ENCODE data around the gene DEFB127. TPM values are rescaled to one million over a fixed set of nuclear protein-coding genes. Genes with fewer than 3 reads are reported as not detected.

Gene DEFB127
- total and polyA plus RNA-seq, 2 of the 4 experiments (the other 2 are of a cell fraction), result not detected

DNA sequence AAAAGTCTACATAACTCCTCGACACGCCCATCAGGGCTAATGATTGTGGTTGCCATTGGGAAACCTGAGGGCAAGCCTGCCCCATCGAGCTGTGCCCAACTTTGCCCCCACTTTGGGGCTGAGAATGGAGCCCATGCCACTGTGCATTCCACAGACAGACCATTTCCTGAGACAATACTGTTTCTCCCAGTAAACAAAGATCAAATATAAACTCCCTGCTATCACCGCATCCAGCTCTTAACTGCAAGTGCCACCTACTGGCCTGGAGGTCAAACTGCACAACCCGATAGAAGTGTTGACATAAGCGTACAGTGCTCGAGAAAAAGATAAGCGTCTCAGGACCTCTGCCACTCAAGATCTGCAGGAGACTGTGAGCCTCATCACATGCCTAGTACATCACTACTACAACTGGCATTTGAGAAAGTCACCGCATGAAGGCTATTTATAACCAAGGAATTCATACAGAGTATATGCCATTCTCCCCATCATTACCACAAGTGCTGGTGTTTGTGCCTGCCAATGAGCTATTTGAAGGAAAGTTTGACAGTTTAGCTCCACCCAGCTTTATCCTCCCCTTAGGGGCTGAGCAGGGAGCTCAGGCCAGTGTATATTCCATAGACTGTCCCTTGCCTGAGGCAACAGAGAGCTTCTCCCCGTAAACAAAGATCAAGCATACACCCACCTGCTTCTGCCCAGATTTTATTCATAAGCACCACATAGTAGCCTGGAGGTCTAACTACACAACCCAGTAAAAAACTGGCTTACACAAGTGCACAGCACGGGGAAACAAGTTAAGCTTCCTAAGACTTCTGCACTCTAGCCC is 19.4 kb upstream of the DEFB127 start (continued):
- TF ChIP-seq CHD1 (IDR thresholded peaks at IDR 0.05; ENCODE audit: low read depth, low read length) (no peak), POLR2A (IDR thresholded peaks at IDR 0.05; ENCODE audit: low read depth, low read length) (no peak)

DNA sequence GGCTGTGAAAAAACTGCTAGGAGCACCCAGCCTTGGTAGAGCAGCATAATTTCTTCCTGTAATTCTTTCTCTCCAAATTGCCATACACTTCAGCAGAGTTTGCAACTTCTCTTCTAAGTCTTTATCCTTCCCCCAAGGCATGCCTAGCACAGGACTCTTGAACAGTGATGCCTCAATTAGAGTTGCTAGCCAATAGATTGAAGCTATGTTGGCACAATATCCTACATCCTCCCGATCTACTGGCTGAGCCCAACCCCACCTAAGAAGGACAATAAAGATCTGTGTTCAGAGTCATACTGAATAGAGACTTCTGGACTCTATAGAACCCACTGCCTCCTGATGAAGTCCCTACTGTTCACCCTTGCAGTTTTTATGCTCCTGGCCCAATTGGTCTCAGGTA is 15.0 kb upstream of the DEFB127 start, which contains the start of gene DEFB126:
Gene DEFB126, plus strand, starts transcription at position 301 of the 400 bp plus-strand sequence. Its CDS starts 39 bp downstream, at position 340.
- no peak within 1 kb of the TSS for H2BK20ac ChIP-seq (ENCODE audit: low read depth, low read length)
- no peak within 1 kb of the TSS for H3K23ac ChIP-seq (ENCODE audit: low read depth, low read length)
- no peak within 1 kb of the TSS for H4K8ac ChIP-seq (ENCODE audit: low read depth in 2 of 2, low read length in 2 of 2)
- ATAC-seq (ENCODE audit: low read depth) (no peak), DNase-seq (no peak)
- no peak within 1 kb of the TSS for H2AFZ ChIP-seq (replicated peaks; ENCODE audit: low read length, poor library complexity)
- no peak within 1 kb of the TSS for H3K4ac ChIP-seq (ENCODE audit: low read depth, low read length)
- no peak within 1 kb of the TSS for H3K4me2 ChIP-seq (ENCODE audit: low read depth, low read length)
- in situ Hi-C loops (cut with MboI; ENCODE audit: low sequenced_read_pairs), result no loop called here
- no peak within 1 kb of the TSS for H3K14ac ChIP-seq (replicated peaks; ENCODE audit: low read depth, low read length)
- no peaks in the 10 kb centered on the region for H3K36me3 ChIP-seq (ENCODE audit: control insufficient read depth, insufficient read depth, low read length)
- peaks cover 3% of the 10 kb centered on the region for H3K27me3 ChIP-seq (ENCODE audit: control insufficient read depth, insufficient read depth, low read length)
- no peaks in the 10 kb centered on the region for H3K9me1 ChIP-seq (ENCODE audit: insufficient read depth, low read length)
- no peak within 1 kb of the TSS for H3K9ac ChIP-seq (ENCODE audit: low read depth, low read length)
- H4K20me1 ChIP-seq (ENCODE audit: insufficient read depth, low read length), result no peaks in the 10 kb centered on the region
- no peak within 1 kb of the TSS for H3K18ac ChIP-seq (ENCODE audit: low read depth, low read length)
- no peak within 1 kb of the TSS for H2BK15ac ChIP-seq (ENCODE audit: low read depth, low read length)
- dilution Hi-C loops (cut with HindIII; ENCODE audit: low sequenced_read_pairs, unreplicated experiment), result no loop called here
- H3K4me3 ChIP-seq (ENCODE audit: insufficient read depth, low read depth, low read length), result no peak within 1 kb of the TSS
- no peak within 1 kb of the TSS for H2BK5ac ChIP-seq (ENCODE audit: low read depth, low read length, poor library complexity, severe bottlenecking)
- H2AK9ac ChIP-seq (replicated peaks; ENCODE audit: low read depth, low read length, poor library complexity), result no peak within 1 kb of the TSS
- H3K56ac ChIP-seq (ENCODE audit: extremely low read depth, insufficient read depth, low read length), result 0 out of 2 replicates have a peak within 1 kb of the TSS, but pooled peaks have one; percentile 3
- H3K4me1 ChIP-seq (ENCODE audit: control insufficient read depth, insufficient read depth, low read length), result no peaks in the 10 kb centered on the region
- no peak within 1 kb of the TSS for H2BK120ac ChIP-seq (ENCODE audit: low read depth, low read length)
- ChIA-PET POLR2A (ENCODE audit: unreplicated experiment) (no interaction called here), CTCF (no interaction called here)
- no peak within 1 kb of the TSS for H4K91ac ChIP-seq (ENCODE audit: insufficient read depth, low read depth, low read length)
- no TSS peak for BruUV-seq (replicated peaks)
- no peaks in the 10 kb centered on the region for H3K79me1 ChIP-seq (ENCODE audit: low read depth in 1 of 2, low read length in 2 of 2)
- H3K9me3 ChIP-seq (ENCODE audit: control insufficient read depth, insufficient read depth, low read length), result no peaks in the 10 kb centered on the region; the same call in 1 of the 2 replicates
- H2AK5ac ChIP-seq (ENCODE audit: low read depth, low read length), result no peak within 1 kb of the TSS
- H3K27ac ChIP-seq (ENCODE audit: insufficient read depth, low read length), result no peak within 1 kb of the TSS
- H4K5ac ChIP-seq (ENCODE audit: low read depth, low read length), result no peak within 1 kb of the TSS
- intact Hi-C loops (cut with micrococcal nuclease), result no loop called here
- 0% methylated on average over 1 of the region's 1 CpG; no CpG with 5 or more reads in 1 of the 2 experiments for WGBS, 2 experiments (ENCODE audit: extremely low coverage in 2 of 2, insufficient read length in 1 of 2)
- TF ChIP-seq NFE2L2 (IDR thresholded peaks at IDR 0.05; ENCODE audit: low read depth, low read length) (no peak), POLR2A (IDR thresholded peaks at IDR 0.05; ENCODE audit: low read depth, low read length) (no peak), RAD21 (IDR thresholded peaks at IDR 0.05; ENCODE audit: low read length) (no peak), CHD1 (IDR thresholded peaks at IDR 0.05; ENCODE audit: low read depth, low read length) (no peak), FOS (IDR thresholded peaks at IDR 0.05; ENCODE audit: low read depth, low read length) (no peak), SMC3 (IDR thresholded peaks at IDR 0.05; ENCODE audit: low read depth, low read length) (no peak), RCOR1 (IDR thresholded peaks at IDR 0.05; ENCODE audit: insufficient replicate concordance, low read length) (no peak), CEBPB (IDR thresholded peaks at IDR 0.05; ENCODE audit: low read depth, low read length) (no peak), CTCF (conservative IDR thresholded peaks at IDR 0.05; ENCODE audit: low read depth, low read length) (no peak), MAFK (IDR thresholded peaks at IDR 0.05; ENCODE audit: low read depth, low read length) (no peak), BHLHE40 (IDR thresholded peaks at IDR 0.05; ENCODE audit: low read depth, low read length) (no peak), MXI1 (IDR thresholded peaks at IDR 0.05; ENCODE audit: borderline replicate concordance, low read depth, low read length) (no peak), MAZ (IDR thresholded peaks at IDR 0.05; ENCODE audit: borderline replicate concordance, low read depth, low read length) (no peak)
- TF ChIP-seq, protein P1, sequence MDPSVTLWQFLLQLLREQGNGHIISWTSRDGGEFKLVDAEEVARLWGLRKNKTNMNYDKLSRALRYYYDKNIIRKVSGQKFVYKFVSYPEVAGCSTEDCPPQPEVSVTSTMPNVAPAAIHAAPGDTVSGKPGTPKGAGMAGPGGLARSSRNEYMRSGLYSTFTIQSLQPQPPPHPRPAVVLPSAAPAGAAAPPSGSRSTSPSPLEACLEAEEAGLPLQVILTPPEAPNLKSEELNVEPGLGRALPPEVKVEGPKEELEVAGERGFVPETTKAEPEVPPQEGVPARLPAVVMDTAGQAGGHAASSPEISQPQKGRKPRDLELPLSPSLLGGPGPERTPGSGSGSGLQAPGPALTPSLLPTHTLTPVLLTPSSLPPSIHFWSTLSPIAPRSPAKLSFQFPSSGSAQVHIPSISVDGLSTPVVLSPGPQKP (IDR thresholded peaks at IDR 0.05; ENCODE audit: borderline replicate concordance, low read depth, low read length), result no peak
